RWPE2 (cell line): ENCODE measurements around the gene UVRAG.

ENCODE experiments used
- ATAC-seq: fragments of 200-7000 bp; cut with Tn5 transposase; 3 replicates; pipeline ENCODE4 v1.9.1; 2021; ENCODE audit warnings: low read depth
- DNase-seq: peaks from one replicate; pipeline ENCODE4 v3.0.0-alpha.2; 2020; ENCODE audit warnings: low spot score
- H3K27ac ChIP-seq: fragments of 450-650 bp; 2 replicates; pipeline ENCODE4 v1.5.1; 2017; ENCODE audit warnings: mild to moderate bottlenecking; ENCODE audit not compliant: poor library complexity, severe bottlenecking
- H3K27me3 ChIP-seq: fragments of 250-450 bp; sonication (Bioruptor Pico); 2 replicates; pipeline ENCODE4 v1.5.1; 2021; ENCODE audit warnings: mild to moderate bottlenecking, moderate library complexity; ENCODE audit not compliant: insufficient read depth, poor library complexity, severe bottlenecking
- H3K36me3 ChIP-seq: fragments of 250-450 bp; sonication (Bioruptor Pico); 2 replicates; pipeline ENCODE4 v1.5.1; 2020; ENCODE audit warnings: low read depth, mild to moderate bottlenecking, moderate library complexity
- H3K4me1 ChIP-seq: fragments of 250-450 bp; sonication (Bioruptor Pico); 2 replicates; pipeline ENCODE4 v1.5.1; 2021; ENCODE audit warnings: mild to moderate bottlenecking, moderate library complexity; ENCODE audit not compliant: insufficient read depth, poor library complexity, severe bottlenecking
- H3K4me3 ChIP-seq: fragments of 250-450 bp; sonication (Bioruptor Pico); 2 replicates; pipeline ENCODE4 v1.5.1; 2021; ENCODE audit warnings: mild to moderate bottlenecking, moderate library complexity; ENCODE audit not compliant: severe bottlenecking
- H3K9me3 ChIP-seq: fragments of 250-450 bp; sonication (Bioruptor Pico); 2 replicates; pipeline ENCODE4 v1.5.1; 2021; ENCODE audit warnings: mild to moderate bottlenecking, moderate library complexity; ENCODE audit not compliant: severe bottlenecking
- CTCF ChIP-seq: fragments of 450-650 bp; IDR thresholded peaks from one replicate; pipeline ENCODE4 v1.5.1; 2017; ENCODE audit warnings: mild to moderate bottlenecking, moderate library complexity; ENCODE audit not compliant: poor library complexity, severe bottlenecking

Gene UVRAG

GRCh38 chr11:76176463-76176862 is 361.5 kb downstream of the UVRAG start:
- Histone ChIP-seq H3K36me3 (no peaks in the 10 kb centered on the region), H3K27ac (no peak overlapping the region), H3K4me3 (no peak overlapping the region), H3K27me3 (no peaks in the 10 kb centered on the region), H3K9me3 (no peaks in the 10 kb centered on the region), H3K4me1 (no peaks in the 10 kb centered on the region)
- no peak for TF ChIP-seq CTCF
- ATAC-seq (no peak), DNase-seq (no peak)

GRCh38 chr11:76177250-76177686 is 362.3 kb downstream of the UVRAG start:
- Histone ChIP-seq H3K9me3 (no peaks in the 10 kb centered on the region), H3K27me3 (no peaks in the 10 kb centered on the region), H3K27ac (no peak overlapping the region), H3K4me1 (no peaks in the 10 kb centered on the region), H3K36me3 (no peaks in the 10 kb centered on the region), H3K4me3 (no peak overlapping the region)
- TF ChIP-seq CTCF = no peak
- ATAC-seq = no peak
- DNase-seq = no peak

GRCh38 chr11:76179147-76179546 is 364.1 kb downstream of the UVRAG start:
- no peaks in the 10 kb centered on the region for H3K4me1 ChIP-seq
- no peak for ATAC-seq
- no peaks in the 10 kb centered on the region for H3K36me3 ChIP-seq
- H3K4me3 ChIP-seq = no peak overlapping the region
- DNase-seq = no peak
- H3K27ac ChIP-seq = no peak overlapping the region
- H3K27me3 ChIP-seq = no peaks in the 10 kb centered on the region
- no peak for TF ChIP-seq CTCF
- no peaks in the 10 kb centered on the region for H3K9me3 ChIP-seq

GRCh38 chr11:76181371-76181770 is 366.4 kb downstream of the UVRAG start:
- Histone ChIP-seq H3K4me3 (no peak overlapping the region), H3K9me3 (no peaks in the 10 kb centered on the region), H3K27ac (no peak overlapping the region), H3K27me3 (no peaks in the 10 kb centered on the region), H3K4me1 (no peaks in the 10 kb centered on the region), H3K36me3 (no peaks in the 10 kb centered on the region)
- DNase-seq (no peak), ATAC-seq (no peak)
- no peak for TF ChIP-seq CTCF

GRCh38 chr11:76184551-76184993 is 369.6 kb downstream of the UVRAG start:
- no peak for TF ChIP-seq CTCF
- DNase-seq (no peak), ATAC-seq (no peak)
- Histone ChIP-seq H3K27ac (no peak overlapping the region), H3K9me3 (no peaks in the 10 kb centered on the region), H3K4me3 (no peak overlapping the region), H3K4me1 (no peaks in the 10 kb centered on the region), H3K27me3 (no peaks in the 10 kb centered on the region), H3K36me3 (no peaks in the 10 kb centered on the region)
